ENCODE data around the gene MEGF11.

MEGF11 gene

DNA sequence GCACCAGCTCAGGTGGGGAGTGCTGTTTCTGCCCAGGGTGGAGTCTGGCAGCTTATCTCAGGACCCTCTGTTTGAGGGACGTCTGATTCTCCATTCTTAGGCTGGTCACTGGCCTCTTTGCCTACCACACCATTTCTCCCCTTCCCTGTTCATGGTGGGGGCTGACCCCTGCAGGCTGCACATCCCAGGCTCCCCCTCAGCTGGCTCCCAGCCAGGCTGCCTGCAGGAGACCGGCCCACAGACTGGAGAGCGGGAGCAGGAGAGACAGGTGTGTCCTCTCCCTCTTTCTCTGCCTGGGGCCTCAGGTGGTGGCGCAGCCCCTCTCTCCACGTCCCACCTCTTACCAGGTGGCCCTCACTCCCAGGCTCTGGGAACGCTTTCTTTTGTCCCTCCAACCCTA lies 323.4 kb downstream of the MEGF11 start:
- no peak for DNase-seq

GRCh38 chr15:65929573-65929972 lies 324.0 kb downstream of the MEGF11 start:
- DNase-seq = no peak

GRCh38 chr15:65927545-65927944 lies 326.0 kb downstream of the MEGF11 start:
- DNase-seq = no peak

DNA sequence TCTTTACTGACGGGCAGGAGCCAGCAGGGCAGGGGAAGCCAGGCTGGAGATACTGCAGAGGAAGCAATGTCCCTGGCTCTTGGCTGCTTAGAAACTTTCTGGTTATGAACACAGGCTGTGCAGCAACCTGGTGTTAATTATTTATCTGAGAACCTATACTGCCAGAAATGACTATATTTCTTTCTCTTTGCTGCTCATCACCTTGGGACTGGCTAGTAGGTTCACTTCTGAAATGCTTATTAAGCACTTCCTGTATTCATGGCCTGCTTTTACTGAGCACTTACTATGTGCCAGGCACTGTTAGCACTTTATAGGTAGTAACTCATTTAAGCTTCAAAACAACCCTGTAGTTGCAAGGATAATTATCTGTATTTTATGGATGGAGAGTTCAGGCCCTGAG lies 326.7 kb downstream of the MEGF11 start:
- no peak for DNase-seq

DNA sequence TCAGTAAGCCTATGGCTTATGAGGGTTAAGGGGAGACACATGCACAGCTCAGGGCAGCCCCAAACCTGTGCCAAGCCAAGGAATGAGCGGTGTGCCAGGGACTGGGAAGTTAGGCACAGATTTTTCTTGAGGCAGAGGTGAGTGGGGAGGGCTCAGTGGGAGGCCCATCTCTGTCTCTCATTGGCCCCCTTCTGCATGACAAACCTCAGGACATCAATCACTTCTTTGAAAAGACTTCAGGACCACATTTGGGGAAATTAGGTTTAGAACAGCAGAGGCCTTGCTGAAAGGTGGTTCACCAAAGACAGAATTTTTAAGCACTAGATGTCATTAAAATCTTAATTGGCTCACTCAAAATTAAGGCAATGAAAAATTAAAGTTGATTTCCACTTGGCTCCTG lies 327.1 kb downstream of the MEGF11 start:
- DNase-seq = no peak

DNA sequence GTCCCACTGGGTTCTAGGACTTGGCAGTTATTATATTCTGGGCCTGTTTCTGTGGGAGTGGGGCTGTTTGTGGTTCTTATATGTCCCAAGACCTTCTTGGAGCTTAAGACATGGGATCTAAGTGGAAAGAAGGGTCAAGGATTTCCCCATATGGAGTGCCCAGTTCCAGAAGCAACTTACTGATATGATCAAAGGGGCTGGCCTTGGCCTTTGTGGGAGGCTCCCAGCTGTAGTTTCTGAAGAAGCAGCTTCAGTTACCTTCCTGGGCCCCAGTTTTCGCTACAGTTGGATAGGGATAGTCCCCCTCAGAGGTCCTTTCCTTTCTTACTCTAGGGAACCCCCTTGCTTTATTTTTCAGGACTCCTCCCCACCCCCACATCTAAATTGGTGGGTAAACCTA lies 328.2 kb downstream of the MEGF11 start:
- no peak for DNase-seq

- DNase-seq = no peak
These were observed 329.5 kb downstream of the MEGF11 start for GRCh38 chr15:65924004-65924403.

GRCh38 chr15:65923264-65923663 lies 330.3 kb downstream of the MEGF11 start:
- no peak for DNase-seq

DNA sequence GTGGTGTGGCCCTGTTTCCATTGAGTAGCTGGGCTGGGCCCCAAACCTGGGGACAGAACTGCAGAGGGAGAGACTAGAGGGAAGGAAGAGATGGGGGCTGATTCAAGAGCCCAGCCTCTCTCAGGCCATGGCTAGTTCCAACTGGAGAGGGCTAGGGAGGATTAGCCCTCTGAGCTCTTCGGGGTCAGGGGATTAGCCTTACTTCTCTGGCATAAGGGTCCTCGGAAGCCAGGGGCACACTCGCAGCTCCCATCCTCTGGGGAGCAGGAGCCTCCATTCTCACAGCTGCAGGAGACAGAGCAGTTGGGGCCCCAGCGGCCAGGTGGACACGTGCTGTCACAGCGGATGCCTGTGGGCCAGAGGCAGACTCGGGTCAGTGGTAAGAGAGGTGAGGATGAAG lies 330.9 kb downstream of the MEGF11 start:
- DNase-seq = no peak

GRCh38 chr15:65921780-65922179 lies 331.8 kb downstream of the MEGF11 start:
- DNase-seq = no peak

DNA sequence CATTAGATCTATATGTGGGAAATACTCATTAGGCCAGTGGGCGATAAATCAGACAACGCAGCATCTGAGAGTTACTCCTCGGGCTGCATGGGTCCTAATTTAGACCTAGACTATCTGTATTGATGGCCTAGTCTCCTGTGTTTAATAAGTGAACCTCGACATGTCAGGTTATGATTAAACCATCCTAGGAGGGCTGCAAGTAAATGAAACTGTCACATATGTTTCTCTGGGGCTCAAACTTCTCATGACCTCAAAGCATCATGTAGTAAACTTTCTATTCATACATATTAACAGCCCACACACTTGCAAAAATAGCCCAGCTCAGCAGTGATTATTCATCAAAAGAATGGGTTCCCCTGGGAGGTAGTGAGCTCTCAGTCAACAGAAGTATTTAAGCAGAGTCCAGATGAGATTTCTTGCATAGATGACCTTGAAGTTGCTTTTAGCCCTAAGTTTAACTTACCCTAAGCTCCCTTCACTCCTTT lies 332.7 kb downstream of the MEGF11 start:
- no peak for DNase-seq

- DNase-seq = no peak
These were observed 333.4 kb downstream of the MEGF11 start for GRCh38 chr15:65920121-65920520.

DNA sequence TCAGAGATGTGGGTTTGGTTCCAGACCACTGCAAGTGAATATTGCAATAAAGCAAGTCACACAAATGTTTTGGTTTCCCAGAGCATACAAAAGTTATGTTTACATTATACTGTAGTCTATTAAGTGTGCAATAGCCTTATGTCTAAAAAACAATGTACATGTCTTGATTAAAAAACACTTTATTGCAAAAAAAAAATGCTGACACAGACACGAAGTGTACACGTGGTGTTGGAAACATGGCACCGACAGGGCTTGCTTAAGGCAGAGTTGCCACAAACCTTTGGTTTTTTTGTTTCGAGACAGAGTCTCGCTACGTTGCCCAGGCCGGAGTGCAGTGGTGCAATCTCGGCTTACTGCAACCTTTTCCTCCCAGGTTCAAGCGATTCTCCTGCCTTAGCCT lies 334.2 kb downstream of the MEGF11 start:
- no peak for DNase-seq

GRCh38 chr15:65918945-65919344 lies 334.6 kb downstream of the MEGF11 start:
- no peak for DNase-seq

GRCh38 chr15:65918357-65918920 lies 335.1 kb downstream of the MEGF11 start:
- DNase-seq = no peak

GRCh38 chr15:65917936-65918335 lies 335.6 kb downstream of the MEGF11 start:
- DNase-seq = no peak

- no peak for DNase-seq
These were observed 336.2 kb downstream of the MEGF11 start for GRCh38 chr15:65917407-65917756.

DNA sequence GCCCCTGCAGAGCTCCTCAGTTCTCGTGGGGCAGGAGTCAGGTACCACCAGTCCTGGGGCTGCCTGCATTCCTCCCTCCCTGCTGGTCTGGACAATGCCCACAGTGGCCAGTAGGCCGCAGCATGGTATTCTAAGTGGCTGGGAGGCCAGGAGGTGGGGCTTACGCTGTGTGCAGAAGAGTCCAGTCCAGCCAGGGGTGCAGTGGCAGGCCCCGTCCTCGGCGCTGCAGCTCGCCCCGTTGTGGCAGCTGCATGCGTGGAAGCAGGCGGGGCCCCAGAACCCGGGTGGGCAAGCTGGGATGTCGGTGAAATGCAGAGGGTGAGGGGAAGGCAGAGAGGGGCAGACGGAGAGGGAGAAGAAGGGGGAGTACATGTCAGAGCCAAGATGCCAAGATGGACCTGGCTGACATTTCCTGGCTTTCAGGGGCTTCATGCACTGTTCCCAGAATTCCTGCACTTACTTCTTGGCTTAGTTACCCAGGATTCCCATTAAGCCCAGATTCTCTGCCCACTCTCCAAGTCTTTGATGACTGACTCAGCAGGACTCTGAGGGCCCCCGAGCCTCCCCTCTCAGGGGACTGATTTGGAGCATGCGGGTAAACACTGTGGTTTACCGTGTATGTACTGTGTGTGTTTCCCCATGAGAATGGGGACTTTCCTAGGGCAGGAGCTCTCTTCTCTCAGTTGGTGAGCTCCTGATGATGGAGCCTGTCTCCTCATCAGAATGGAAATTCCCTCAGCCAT lies 336.7 kb downstream of the MEGF11 start:
- DNase-seq = peak; percentile 40

DNA sequence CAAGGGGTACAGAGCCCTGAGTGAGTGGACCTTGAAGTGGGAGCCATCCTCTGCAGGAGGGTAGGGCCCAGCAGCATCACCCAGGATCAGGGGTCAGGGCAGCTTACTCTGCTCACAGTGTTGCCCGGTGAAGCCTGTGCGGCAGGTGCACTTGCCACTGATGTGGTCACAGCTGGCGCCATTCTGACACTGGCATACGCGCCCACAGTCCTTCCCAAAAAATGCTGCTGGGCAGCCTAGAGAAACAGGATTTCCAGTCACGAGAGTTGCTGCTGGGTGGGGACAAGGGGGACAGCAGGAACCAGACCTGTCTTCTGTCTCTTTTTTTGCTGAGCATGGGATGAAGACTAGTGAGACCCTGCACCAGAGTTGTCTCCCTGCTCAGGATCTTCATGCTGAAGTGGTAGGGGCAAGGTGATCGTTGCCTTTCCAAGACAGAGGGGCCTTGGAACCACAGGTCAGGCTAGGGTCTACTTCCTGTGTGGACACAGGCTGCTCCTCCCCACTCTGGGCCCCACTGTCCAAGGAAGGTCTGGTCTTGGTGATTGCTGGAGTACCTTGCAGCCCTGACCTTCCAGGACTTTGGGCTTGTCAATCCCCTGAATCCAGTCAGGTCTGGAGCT lies 337.4 kb downstream of the MEGF11 start:
- no peak for DNase-seq

DNA sequence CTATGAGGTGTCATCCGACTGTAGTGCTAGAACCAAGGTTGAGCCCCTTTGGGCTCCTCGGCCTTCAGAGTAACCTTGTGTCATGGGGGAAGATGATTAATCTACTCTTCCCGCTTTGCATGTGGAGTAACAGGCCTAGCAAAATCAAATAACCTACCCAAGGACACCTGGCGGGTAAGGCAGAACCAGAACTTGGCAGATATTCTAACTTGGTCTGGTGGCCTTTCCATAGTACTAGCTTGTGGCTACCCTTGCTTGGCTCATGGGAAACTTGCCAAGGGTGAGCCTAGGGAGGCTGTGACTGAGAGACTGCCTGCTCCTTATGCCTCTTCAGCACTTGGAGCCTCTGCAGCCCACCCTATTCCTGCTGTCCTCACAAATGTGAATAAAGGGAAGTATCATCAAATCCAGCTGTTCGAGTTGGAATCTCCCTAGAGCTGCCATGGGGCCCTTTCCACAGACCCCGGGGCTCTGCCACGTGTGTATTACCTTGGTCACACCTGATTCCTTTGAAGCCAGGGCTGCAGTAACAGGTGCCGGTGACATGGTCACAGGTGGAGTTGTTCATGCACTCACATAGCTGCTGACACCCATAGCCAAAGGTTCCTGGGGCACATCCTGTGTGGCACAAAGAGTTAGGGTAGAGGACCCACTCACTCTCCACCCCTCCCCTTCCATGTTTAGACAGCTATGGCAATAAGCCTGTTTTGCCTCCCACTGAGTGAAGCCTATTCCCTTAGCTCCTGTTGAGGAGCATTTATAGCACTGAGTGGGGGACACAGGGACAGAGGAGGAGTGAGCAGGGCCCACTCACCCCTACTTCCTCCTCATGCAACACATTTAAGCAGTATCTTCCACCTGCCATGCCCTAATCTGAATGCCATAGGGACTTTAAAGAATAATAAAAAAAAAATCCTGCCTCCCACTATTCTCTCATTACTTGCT lies 338.3 kb downstream of the MEGF11 start:
- DNase-seq = no peak

DNA sequence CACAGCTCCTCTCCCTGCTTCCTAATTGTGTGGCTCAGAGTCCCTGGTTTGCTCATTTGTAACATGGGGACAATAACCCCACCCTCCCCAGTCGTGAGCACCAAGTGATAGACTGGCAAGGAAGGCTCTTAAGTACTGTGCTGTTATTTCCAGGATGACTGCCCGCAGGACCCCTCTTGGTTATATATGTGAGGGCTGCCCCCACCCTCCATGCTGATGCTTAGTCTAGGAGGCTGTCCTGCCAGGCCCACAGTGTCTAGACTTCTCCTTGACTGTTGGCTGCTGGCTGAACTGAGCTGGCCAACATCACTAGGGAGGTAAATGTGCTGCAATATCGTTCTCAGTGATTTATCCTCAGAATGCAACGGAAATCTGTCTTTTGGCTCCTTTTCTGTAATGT lies 339.2 kb downstream of the MEGF11 start:
- no peak for DNase-seq

GRCh38 chr15:65913631-65914199 lies 339.8 kb downstream of the MEGF11 start:
- DNase-seq = no peak

DNA sequence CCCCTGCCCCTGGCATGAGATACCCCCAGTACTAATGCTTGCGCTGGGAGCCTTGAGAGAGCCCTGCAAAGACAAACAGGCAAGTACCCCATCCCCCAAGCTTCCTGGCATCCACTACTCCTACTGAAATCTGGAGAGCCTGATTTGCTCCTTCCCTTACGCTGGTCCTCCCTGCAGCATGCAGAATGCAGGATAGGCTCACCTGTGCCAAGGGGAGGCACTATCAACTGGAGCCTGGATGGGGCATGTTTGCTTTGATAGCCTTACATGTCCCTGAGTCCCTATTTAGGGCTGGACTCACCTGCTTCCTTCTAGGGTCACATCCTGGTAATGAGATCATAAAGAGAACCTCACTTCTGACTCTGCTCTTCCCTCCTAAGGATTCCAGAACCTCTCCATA lies 341.3 kb downstream of the MEGF11 start:
- DNase-seq = no peak

All from DMS153 (cell line).